PFSK-1 (cell line): Measurements from ENCODE around the gene FAAP20.

Experiments
- FOXP2 ChIP-seq: optimal IDR thresholded peaks from 2 replicates; pipeline ENCODE3; 2011; ENCODE audit warnings: borderline replicate concordance, control low read depth, inconsistent platforms; ENCODE audit not compliant: insufficient read depth; ENCODE audit errors: extremely low read length, extremely low read depth
- POLR2AphosphoS5 ChIP-seq: IDR thresholded peaks from 2 replicates; pipeline ENCODE4 v1.6.1; 2012; ENCODE audit warnings: low read depth, mild to moderate bottlenecking, control low read depth, low read length, moderate library complexity
- SIN3A ChIP-seq: IDR thresholded peaks from 2 replicates; pipeline ENCODE4 v1.6.1; 2012; ENCODE audit warnings: mild to moderate bottlenecking, low read length, moderate library complexity, borderline replicate concordance; ENCODE audit not compliant: insufficient read depth
- TAF1 ChIP-seq: IDR thresholded peaks from 2 replicates; pipeline ENCODE4 v1.6.1; 2012; ENCODE audit warnings: low read length, control low read depth, borderline replicate concordance; ENCODE audit not compliant: insufficient read depth
- TF ChIP-seq, protein P1 (sequence below), 2 experiments: IDR thresholded peaks; 2 replicates each; pipeline versions ENCODE4 v1.6.1 to v1.8.0; 2011 to 2012; ENCODE audit warnings: low read depth in 2 of 2, low read length in 2 of 2, control low read depth in 1 of 2, inconsistent platforms in 1 of 2, mild to moderate bottlenecking in 1 of 2, moderate library complexity in 1 of 2; ENCODE audit not compliant: insufficient read depth in 1 of 2

DNA sequence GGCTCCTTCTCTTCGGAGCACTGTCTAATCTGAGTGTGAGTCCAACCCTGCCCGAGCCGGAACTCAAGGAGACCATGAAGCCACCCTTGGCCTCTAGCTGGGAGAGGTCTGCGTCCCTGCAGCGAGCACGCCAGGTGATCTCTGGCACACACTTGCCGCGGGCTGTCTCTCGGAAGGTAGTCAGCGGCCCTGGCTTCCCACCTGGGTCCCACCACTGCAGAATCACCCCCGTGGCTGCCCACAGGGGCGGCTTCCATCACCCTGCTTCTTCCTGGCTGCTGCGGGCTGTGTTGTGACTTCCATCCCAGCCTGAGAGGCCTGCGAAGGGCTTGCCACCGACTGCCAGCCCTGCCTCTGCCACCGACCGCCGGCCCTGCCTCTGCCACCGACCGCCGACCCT is 17.0 kb downstream of the FAAP20 start:
- no peak for TF ChIP-seq SIN3A
- TF ChIP-seq, protein P1, sequence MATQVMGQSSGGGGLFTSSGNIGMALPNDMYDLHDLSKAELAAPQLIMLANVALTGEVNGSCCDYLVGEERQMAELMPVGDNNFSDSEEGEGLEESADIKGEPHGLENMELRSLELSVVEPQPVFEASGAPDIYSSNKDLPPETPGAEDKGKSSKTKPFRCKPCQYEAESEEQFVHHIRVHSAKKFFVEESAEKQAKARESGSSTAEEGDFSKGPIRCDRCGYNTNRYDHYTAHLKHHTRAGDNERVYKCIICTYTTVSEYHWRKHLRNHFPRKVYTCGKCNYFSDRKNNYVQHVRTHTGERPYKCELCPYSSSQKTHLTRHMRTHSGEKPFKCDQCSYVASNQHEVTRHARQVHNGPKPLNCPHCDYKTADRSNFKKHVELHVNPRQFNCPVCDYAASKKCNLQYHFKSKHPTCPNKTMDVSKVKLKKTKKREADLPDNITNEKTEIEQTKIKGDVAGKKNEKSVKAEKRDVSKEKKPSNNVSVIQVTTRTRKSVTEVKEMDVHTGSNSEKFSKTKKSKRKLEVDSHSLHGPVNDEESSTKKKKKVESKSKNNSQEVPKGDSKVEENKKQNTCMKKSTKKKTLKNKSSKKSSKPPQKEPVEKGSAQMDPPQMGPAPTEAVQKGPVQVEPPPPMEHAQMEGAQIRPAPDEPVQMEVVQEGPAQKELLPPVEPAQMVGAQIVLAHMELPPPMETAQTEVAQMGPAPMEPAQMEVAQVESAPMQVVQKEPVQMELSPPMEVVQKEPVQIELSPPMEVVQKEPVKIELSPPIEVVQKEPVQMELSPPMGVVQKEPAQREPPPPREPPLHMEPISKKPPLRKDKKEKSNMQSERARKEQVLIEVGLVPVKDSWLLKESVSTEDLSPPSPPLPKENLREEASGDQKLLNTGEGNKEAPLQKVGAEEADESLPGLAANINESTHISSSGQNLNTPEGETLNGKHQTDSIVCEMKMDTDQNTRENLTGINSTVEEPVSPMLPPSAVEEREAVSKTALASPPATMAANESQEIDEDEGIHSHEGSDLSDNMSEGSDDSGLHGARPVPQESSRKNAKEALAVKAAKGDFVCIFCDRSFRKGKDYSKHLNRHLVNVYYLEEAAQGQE (IDR thresholded peaks at IDR 0.05; ENCODE audit: insufficient read depth in 1 of 2, low read depth in 2 of 2, low read length in 2 of 2), result no peak
- no peak for TF ChIP-seq POLR2AphosphoS5
- no peak for TF ChIP-seq TAF1
- no peak for TF ChIP-seq FOXP2
